Activated CD4-positive, alpha-beta T cell treated with anti-CD3 and anti-CD28 coated beads, Interleukin-2, amount 50 U/mL, for 1 hour (primary cell): ENCODE data around the gene FANCD2.
"Not testable (repeated sequence)": the region's sequence is repeated elsewhere in the genome, so short reads cannot be mapped to it uniquely, and the experiment has no call there.

ENCODE experiments used
- DNase-seq: peaks from one replicate; pipeline ENCODE4 v3.0.0-alpha.2; 2020

FANCD2 gene

GRCh38 chr3:10017636-10018292, 8.5 kb upstream of the FANCD2 start:
- no peak for DNase-seq

GRCh38 chr3:10018806-10019205, 7.4 kb upstream of the FANCD2 start:
- not testable (repeated sequence) for DNase-seq

GRCh38 chr3:10019326-10019725, 6.9 kb upstream of the FANCD2 start:
- DNase-seq: no peak

- no peak for DNase-seq
Measured at GRCh38 chr3:10021856-10022775, 4.1 kb upstream of the FANCD2 start.

- no peak for DNase-seq
Measured at GRCh38 chr3:10023587-10024310, 2.5 kb upstream of the FANCD2 start.

GRCh38 chr3:10025205-10026083, 793 bp upstream of the FANCD2 start:
- DNase-seq: no peak

- DNase-seq: no peak
Measured at GRCh38 chr3:10041034-10041433, 14.8 kb downstream of the FANCD2 start.

GRCh38 chr3:10047876-10048275, 21.6 kb downstream of the FANCD2 start:
- DNase-seq: no peak

GRCh38 chr3:10053054-10053453, 26.8 kb downstream of the FANCD2 start:
- not testable (repeated sequence) for DNase-seq

GRCh38 chr3:10055097-10055496, 28.9 kb downstream of the FANCD2 start:
- no peak for DNase-seq

GRCh38 chr3:10070077-10070476, 43.8 kb downstream of the FANCD2 start:
- not testable (repeated sequence) for DNase-seq

- DNase-seq: no peak
Measured at GRCh38 chr3:10074666-10075065, 48.4 kb downstream of the FANCD2 start.

- no peak for DNase-seq
Measured at GRCh38 chr3:10081871-10082270, 55.6 kb downstream of the FANCD2 start.

- no peak for DNase-seq
Measured at GRCh38 chr3:10085738-10086137, 59.5 kb downstream of the FANCD2 start.

- no peak for DNase-seq
Measured at GRCh38 chr3:10088256-10088655, 62.0 kb downstream of the FANCD2 start.

GRCh38 chr3:10090179-10090578, 63.9 kb downstream of the FANCD2 start:
- no peak for DNase-seq

GRCh38 chr3:10090774-10091173, 64.5 kb downstream of the FANCD2 start:
- DNase-seq: not testable (repeated sequence)

- DNase-seq: not testable (repeated sequence)
Measured at GRCh38 chr3:10091387-10091786, 65.2 kb downstream of the FANCD2 start.

GRCh38 chr3:10093678-10094077, 67.4 kb downstream of the FANCD2 start:
- DNase-seq: no peak

GRCh38 chr3:10099041-10099440, 72.8 kb downstream of the FANCD2 start:
- no peak for DNase-seq

GRCh38 chr3:10106919-10107318, 80.7 kb downstream of the FANCD2 start:
- no peak for DNase-seq

GRCh38 chr3:10108091-10108490, 81.9 kb downstream of the FANCD2 start, which contains the start of gene FANCD2OS:
Gene FANCD2OS, minus strand, starts transcription at chr3:10108255. Its CDS starts 3,481 bp downstream, at chr3:10104774.
- DNase-seq: no peak
